ENCODE data around the gene ZBTB17. TPM values are rescaled to one million over a fixed set of nuclear protein-coding genes. Genes with fewer than 3 reads are reported as not detected.

The ZBTB17 gene
- total RNA-seq, 4 donors from 2014 or later, result 52.1 to 138 (median 56.6) TPM

DNA sequence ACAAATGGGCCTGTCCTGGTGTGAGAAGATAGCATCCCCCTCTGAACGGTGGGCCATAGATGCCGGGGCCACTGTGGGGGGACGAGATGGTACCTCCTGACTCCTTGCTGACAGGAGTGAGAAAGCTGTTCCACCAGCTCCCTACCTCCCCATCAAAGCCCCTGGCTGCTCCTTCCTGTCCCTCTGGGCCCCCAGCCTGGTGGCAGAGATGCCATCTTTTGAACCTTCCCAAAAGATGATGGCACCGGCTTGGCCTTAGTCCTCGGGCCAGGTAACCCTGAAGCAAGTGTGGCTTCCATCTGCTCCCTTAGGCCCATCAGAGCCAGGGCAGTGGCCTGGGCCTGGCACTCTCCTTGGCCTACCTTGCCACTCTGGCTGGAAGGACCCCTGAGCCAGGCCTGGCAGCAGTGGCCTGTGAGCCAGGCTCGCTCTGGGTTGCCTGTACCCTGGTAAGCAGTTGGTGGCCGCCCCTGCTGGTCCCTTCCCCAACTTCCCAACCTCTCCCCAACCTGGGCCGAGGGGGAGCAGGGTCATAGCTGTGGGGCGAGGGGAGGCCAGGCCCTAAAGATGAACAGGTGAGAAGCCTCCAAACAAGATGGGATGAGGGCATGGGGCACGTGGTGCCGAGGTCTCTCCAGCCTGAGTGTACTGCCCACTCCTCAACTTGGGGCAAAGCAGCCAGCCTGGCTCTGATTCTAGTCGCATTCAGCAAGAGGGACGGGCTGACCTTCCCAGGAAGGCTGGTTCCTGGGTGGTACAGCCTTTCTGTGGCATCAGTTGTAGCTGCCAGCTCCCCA, 34.7 kb downstream of the ZBTB17 start:
- H3K4me3 ChIP-seq, result no peak overlapping the region
- TF ChIP-seq POLR2A (IDR thresholded peaks at IDR 0.05), result no peak
- TF ChIP-seq, protein P1, sequence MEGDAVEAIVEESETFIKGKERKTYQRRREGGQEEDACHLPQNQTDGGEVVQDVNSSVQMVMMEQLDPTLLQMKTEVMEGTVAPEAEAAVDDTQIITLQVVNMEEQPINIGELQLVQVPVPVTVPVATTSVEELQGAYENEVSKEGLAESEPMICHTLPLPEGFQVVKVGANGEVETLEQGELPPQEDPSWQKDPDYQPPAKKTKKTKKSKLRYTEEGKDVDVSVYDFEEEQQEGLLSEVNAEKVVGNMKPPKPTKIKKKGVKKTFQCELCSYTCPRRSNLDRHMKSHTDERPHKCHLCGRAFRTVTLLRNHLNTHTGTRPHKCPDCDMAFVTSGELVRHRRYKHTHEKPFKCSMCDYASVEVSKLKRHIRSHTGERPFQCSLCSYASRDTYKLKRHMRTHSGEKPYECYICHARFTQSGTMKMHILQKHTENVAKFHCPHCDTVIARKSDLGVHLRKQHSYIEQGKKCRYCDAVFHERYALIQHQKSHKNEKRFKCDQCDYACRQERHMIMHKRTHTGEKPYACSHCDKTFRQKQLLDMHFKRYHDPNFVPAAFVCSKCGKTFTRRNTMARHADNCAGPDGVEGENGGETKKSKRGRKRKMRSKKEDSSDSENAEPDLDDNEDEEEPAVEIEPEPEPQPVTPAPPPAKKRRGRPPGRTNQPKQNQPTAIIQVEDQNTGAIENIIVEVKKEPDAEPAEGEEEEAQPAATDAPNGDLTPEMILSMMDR (IDR thresholded peaks at IDR 0.05), result no peak

DNA sequence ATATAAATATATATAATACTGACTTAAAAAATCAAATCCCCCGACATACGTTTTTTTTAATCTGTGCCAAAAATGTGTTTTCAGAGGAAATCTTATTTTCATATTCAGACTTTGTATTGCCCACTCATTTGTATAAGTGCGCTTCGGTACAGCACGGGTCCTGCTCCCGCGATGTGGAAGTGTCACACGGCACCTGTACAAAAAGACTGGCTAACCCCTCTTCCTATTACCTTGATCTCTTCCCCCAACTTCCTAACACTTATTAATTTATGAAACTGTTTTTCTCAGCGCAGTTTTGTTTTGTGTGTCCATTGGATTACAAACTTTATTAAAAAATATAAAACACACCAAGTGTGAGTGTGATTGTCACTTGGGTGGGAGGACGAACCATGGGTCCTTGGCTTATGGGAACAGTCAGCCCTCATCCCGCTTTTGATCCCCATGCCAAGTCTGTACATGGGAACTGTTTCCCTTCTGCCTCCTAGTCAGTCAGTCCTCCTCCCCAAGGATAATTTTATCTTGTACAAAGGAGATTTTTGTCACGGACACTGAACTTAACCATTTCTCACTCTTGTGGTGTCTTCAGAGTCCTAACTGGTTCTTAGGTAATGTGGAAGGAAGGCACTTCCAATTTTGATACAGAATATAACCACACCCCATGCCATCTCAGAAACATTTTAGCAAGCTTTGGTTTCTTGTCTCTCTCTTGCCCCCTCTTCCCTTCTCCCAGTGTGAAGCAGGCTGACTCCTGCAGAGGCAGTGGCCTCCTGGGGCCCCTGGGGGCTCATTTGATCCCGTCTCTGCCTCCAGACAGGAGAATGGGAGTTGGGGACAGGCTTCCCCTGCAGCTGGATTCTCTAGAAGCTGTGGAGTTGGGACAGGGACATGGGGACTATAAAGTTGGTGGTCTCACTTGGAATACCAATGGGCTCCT, 35.5 kb downstream of the ZBTB17 start:
- TF ChIP-seq POLR2A (IDR thresholded peaks at IDR 0.05), result no peak
- TF ChIP-seq, protein P1 (IDR thresholded peaks at IDR 0.05), result no peak
- no peak overlapping the region for H3K4me3 ChIP-seq
- H3K36me3 ChIP-seq, result peaks cover 0 to 98% (median 0%) of the 10 kb centered on the region in 3 donors
- no peaks in the 10 kb centered on the region for H3K27me3 ChIP-seq
- no peak overlapping the region for H3K27ac ChIP-seq
- DNase-seq, result no peak
- H3K4me1 ChIP-seq, result peaks cover 0 to 19% (median 0%) of the 10 kb centered on the region in 4 donors
- no peaks in the 10 kb centered on the region for H3K9me3 ChIP-seq

More for the DNA sequence above, 34.7 kb downstream of the ZBTB17 start:
- Histone ChIP-seq H3K4me1 (peaks cover 0 to 19% (median 0%) of the 10 kb centered on the region in 4 donors), H3K27me3 (no peaks in the 10 kb centered on the region), H3K9me3 (no peaks in the 10 kb centered on the region), H3K27ac (no peak overlapping the region), H3K36me3 (peaks cover 0 to 98% (median 0%) of the 10 kb centered on the region in 3 donors)
- peak in 1 of 3 donors; percentile 44 for DNase-seq

DNA sequence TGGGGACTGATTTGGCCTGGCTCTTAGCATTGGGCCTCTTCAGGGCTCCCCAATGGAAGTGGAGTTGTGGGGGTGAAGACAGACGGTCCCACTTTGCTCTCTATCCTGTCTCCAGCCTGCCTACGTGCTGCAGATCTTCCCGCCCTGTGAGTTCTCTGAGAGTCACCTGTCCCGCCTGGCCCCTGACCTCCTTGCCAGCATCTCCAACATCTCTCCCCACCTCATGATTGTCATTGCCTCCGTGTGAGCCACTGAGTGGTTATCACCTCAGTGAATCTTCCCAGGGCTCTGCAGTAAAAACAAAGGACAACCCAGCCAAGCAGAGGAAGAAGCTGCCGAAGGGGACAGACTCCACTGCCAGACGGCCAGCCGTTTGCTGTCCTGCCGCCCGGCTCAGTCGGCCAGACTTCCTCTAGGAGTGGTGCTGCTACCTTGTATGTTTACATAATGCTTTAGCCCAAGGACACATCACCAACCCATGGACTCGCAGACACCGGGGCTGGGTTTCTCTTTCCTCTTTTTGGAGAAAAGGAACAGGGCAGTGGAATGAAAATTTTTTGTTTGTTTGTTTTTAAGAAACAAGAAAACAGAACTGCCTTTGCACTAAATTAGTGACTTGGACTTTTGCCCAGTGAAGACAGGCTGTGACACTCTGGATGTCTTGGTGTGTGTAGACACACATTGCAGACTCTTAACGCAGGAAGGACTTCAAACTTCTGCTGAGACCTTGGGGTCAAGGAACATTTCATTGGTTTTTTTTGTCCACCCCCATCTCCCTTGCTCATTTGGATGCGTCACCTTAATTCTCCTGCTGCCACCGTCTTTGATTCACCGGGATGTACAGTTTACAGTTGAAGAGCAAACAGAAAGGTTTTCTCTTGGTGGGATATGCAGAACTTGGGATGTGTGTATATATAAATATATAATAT, 36.5 kb downstream of the ZBTB17 start:
- H3K27ac ChIP-seq, result peak overlapping the region in 2 of 4 donors; percentile 16 to 55
- DNase-seq, result peak in 2 of 3 donors; percentile 50 to 51
- no peak for TF ChIP-seq POLR2A (IDR thresholded peaks at IDR 0.05)
- peaks cover 0 to 98% (median 0%) of the 10 kb centered on the region in 3 donors for H3K36me3 ChIP-seq
- peaks cover 0 to 19% (median 0%) of the 10 kb centered on the region in 4 donors for H3K4me1 ChIP-seq
- H3K27me3 ChIP-seq, result no peaks in the 10 kb centered on the region
- H3K9me3 ChIP-seq, result no peaks in the 10 kb centered on the region
- H3K4me3 ChIP-seq, result no peak overlapping the region

GRCh38 chr1:15938628-15939161, 37.2 kb downstream of the ZBTB17 start:
- H3K9me3 ChIP-seq, result no peaks in the 10 kb centered on the region
- peak overlapping the region in 2 of 4 donors; percentile 16 to 55 for H3K27ac ChIP-seq
- H3K4me3 ChIP-seq, result no peak overlapping the region
- TF ChIP-seq, protein P1 (IDR thresholded peaks at IDR 0.05), result no peak
- TF ChIP-seq POLR2A (IDR thresholded peaks at IDR 0.05), result no peak
- DNase-seq, result peak in 1 of 3 donors; percentile 44
- no peaks in the 10 kb centered on the region for H3K27me3 ChIP-seq
- H3K36me3 ChIP-seq, result peaks cover 0 to 98% (median 0%) of the 10 kb centered on the region in 3 donors
- peaks cover 0 to 19% (median 0%) of the 10 kb centered on the region in 4 donors for H3K4me1 ChIP-seq

DNA sequence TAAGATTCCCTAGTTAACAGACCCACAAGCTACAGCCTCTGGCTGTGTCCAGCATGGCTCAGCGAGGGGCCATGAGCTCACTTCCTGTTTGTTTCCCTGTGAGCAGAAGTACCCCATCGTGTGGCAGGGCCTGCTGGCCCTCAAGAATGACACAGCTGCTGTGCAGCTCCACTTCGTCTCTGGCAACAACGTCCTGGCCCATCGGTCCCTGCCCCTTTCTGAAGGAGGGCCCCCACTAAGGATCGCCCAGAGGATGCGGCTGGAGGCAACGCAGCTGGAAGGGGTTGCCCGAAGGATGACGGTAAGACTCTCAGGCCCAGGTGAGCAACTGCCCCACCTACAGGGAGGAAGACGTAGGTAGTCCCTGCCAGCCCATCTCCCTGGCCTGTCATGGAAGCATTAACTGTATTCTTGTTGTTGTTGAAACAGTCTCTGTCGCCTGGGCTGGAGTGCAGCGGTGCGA, 38.2 kb downstream of the ZBTB17 start:
- DNase-seq, result peak in 2 of 3 donors; percentile 15 to 46
- TF ChIP-seq POLR2A (IDR thresholded peaks at IDR 0.05), result no peak
- TF ChIP-seq, protein P1 (IDR thresholded peaks at IDR 0.05), result peak in 1 of 6 experiments; percentile 5
- H3K9me3 ChIP-seq, result no peaks in the 10 kb centered on the region
- no peak overlapping the region for H3K4me3 ChIP-seq
- no peaks in the 10 kb centered on the region for H3K27me3 ChIP-seq
- H3K36me3 ChIP-seq, result peaks cover 0 to 98% (median 0%) of the 10 kb centered on the region in 3 donors
- H3K27ac ChIP-seq, result peak overlapping the region in 1 of 4 donors; percentile 28
- peaks cover 0 to 19% (median 0%) of the 10 kb centered on the region in 4 donors for H3K4me1 ChIP-seq

Data from Peyer's patch (tissue), 4 donors.